Stimulated activated CD4-positive, alpha-beta T cell treated with anti-CD3 and anti-CD28 coated beads, Interleukin-1b, Interleukin-23, amount 100 ng/mL, for 24 hours (primary cell): Measurements from ENCODE around the gene NUDT8.
"Not testable (repeated sequence)": the region's sequence is repeated elsewhere in the genome, so short reads cannot be mapped to it uniquely, and the experiment has no call there.

Source experiments
- DNase-seq, 4 experiments: peaks; one replicate each; pipeline ENCODE4 v3.0.0-alpha.2; 2020; ENCODE audit warnings: low read depth in 4 of 4, low spot score in 1 of 4

NUDT8 gene

GRCh38 chr11:67630228-67630942 lies 648 bp upstream of the NUDT8 start:
- DNase-seq = peak; percentile 95 to 99 (median 96)

- no peak for DNase-seq
Observed at GRCh38 chr11:67628710-67629385, 889 bp downstream of the NUDT8 start.

- DNase-seq = no peak
Observed at GRCh38 chr11:67627812-67628624, 1.7 kb downstream of the NUDT8 start.

GRCh38 chr11:67627441-67627811 lies 2.3 kb downstream of the NUDT8 start:
- DNase-seq = no peak

- DNase-seq = no peak
Observed at GRCh38 chr11:67626970-67627369, 2.8 kb downstream of the NUDT8 start.

- DNase-seq = not testable (repeated sequence)
Observed at GRCh38 chr11:67626131-67626833, 3.5 kb downstream of the NUDT8 start.

- not testable (repeated sequence) for DNase-seq
Observed at GRCh38 chr11:67623795-67624194, 5.9 kb downstream of the NUDT8 start.

- not testable (repeated sequence) for DNase-seq
Observed at GRCh38 chr11:67622905-67623304, 6.8 kb downstream of the NUDT8 start.

- not testable (repeated sequence) for DNase-seq
Observed at GRCh38 chr11:67621928-67622327, 7.8 kb downstream of the NUDT8 start.

GRCh38 chr11:67620621-67621020 lies 9.1 kb downstream of the NUDT8 start:
- not testable (repeated sequence) for DNase-seq

- DNase-seq = not testable (repeated sequence)
Observed at GRCh38 chr11:67619683-67620618, 9.8 kb downstream of the NUDT8 start.

- not testable (repeated sequence) for DNase-seq
Observed at GRCh38 chr11:67618901-67619659, 10.7 kb downstream of the NUDT8 start.

- DNase-seq = no peak
Observed at GRCh38 chr11:67617243-67617953, 12.3 kb downstream of the NUDT8 start.

GRCh38 chr11:67616431-67617242 lies 13.1 kb downstream of the NUDT8 start:
- DNase-seq = no peak

- no peak for DNase-seq
Observed at GRCh38 chr11:67615728-67616430, 13.9 kb downstream of the NUDT8 start.

GRCh38 chr11:67614730-67615714 lies 14.7 kb downstream of the NUDT8 start:
- DNase-seq = peak in 2 of 4 experiments; percentile 25 to 60
